ENCODE results near the gene NBPF1.
"Not testable (repeated sequence)": the region's sequence is repeated elsewhere in the genome, so short reads cannot be mapped to it uniquely, and the experiment has no call there.

The NBPF1 gene

DNA sequence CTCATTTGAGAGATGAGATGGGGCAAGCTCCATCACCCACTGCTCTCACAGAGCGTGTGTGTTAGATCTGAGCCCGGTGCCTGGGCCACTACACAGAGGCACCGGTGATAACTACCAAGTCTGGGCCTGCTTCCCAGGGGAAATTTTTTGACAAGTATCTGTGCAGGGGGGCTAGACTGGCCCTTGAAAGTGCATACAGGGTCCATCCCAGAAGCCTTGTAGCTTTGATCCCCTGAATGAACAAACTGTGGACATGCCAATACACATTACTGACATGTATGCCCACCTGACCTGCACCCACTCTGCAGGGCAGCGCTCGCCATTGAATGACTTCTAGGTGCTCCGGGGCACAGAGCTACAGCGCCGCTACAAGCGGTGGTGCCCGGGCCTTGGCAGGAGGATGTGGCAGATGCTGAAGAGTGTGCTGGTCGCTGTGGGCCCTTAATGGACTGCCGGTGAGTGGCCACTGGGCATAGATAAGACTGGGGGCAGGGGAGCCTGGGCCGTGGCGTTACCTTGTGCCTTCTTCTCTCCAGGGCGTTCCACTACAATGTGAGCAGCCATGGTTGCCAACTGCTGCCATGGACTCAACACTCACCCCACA, 32.8 kb upstream of the NBPF1 start:
- H3K36me3 ChIP-seq; H3K27ac ChIP-seq; H3K9me3 ChIP-seq; H3K4me3 ChIP-seq (ENCODE audit: low read depth in 1 of 2, low read length in 1 of 2): not testable (repeated sequence)
- Histone ChIP-seq H3K27me3 (peaks cover 50% of the 10 kb centered on the region), H3K4me1 (ENCODE audit: control insufficient read depth in 1 of 2, insufficient read depth in 1 of 2, low read depth in 1 of 2, low read length in 1 of 2) (peaks cover 24 to 27% of the 10 kb centered on the region in 2 experiments)

DNA sequence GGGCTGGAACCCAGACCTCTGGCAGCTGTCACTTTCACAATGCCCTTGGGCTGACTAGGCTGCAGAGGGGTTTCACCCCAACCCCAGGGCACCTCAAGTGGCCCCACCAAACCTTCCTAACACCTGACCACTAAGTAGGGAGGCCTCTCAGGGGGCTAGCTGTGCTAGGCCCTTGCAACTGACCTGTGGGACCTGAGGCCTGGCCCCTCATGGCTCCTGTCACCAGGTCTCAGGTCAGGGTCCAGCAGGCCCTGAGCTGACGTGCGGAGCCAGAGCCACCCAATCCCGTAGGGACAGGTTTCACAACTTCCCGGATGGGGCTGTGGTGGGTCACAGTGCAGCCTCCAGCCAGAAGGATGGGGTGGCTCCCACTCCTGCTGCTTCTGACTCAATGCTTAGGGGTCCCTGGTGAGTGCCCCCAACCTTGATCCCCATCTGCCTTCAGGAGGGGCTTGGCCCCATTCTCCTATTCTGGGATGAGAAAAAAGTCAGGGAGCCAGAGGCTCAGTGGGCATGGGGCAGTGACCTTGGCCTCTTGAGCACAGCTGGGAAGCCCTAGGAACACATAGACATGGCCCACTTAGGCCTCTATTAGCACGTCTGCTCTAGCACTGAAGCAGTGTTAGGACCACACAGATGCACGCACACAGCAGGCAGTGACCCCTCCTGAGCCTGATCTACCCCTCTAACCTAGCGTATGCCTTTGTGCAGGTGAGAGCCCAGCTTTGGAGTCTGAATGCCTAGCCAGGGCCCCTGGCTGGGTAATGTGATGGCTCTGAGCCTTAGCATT, 32.1 kb upstream of the NBPF1 start:
- not testable (repeated sequence) for H3K36me3 ChIP-seq, H3K9me3 ChIP-seq, H3K27ac ChIP-seq
- peaks cover 44% of the 10 kb centered on the region for H3K27me3 ChIP-seq
- H3K4me1 ChIP-seq (ENCODE audit: control insufficient read depth in 1 of 2, insufficient read depth in 1 of 2, low read depth in 1 of 2, low read length in 1 of 2): peaks cover 24 to 27% of the 10 kb centered on the region in 2 experiments
- peak overlapping the region; percentile 78 to 85 for H3K4me3 ChIP-seq (ENCODE audit: low read depth in 1 of 2, low read length in 1 of 2)

DNA sequence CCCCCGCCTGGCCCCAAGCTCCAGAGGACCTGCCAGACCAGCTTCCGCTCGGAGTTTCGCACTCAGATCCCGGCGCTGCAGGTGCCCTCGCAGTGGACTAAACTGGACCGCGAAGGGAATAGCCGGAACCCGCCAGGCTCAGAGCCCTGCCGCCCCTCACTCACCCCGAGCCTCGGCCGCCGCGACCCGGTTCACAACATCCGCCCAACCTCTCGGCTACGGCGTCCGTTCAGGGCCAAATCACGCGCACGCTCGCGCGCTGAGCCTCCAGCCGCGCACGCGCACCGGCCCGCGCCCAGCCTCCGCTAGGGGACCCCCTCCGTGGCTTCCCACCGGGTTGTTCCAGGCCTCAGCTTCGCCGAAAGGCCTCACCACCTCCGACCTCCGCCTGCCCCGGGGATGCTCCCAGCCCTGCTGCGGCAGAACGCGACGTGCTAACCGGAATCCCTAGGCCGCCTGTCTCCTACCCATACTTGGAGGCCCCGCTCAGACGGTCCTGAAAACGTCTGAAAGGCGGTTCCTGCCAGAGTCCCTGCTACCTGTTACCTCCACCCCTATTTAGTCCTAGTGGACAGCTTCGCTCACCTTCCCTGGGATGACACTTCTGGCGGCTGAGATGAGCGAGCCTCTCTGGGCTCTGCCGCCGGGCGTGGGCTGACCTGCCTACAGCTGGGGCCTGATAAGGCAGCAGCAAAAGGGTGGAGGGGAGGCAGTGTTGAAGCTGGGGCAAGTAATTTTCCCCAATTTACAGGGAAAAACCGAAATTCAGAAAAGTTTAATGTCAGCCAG, 31.3 kb upstream of the NBPF1 start:
- Histone ChIP-seq H3K27me3 (peaks cover 37% of the 10 kb centered on the region), H3K27ac (peak overlapping the region; percentile 51), H3K4me3 (ENCODE audit: low read depth in 1 of 2, low read length in 1 of 2) (peak overlapping the region; percentile 78 to 85), H3K4me1 (ENCODE audit: control insufficient read depth in 1 of 2, insufficient read depth in 1 of 2, low read depth in 1 of 2, low read length in 1 of 2) (peaks cover 24 to 27% of the 10 kb centered on the region in 2 experiments)
- not testable (repeated sequence) for H3K9me3 ChIP-seq, H3K36me3 ChIP-seq
- TF ChIP-seq, protein P1, sequence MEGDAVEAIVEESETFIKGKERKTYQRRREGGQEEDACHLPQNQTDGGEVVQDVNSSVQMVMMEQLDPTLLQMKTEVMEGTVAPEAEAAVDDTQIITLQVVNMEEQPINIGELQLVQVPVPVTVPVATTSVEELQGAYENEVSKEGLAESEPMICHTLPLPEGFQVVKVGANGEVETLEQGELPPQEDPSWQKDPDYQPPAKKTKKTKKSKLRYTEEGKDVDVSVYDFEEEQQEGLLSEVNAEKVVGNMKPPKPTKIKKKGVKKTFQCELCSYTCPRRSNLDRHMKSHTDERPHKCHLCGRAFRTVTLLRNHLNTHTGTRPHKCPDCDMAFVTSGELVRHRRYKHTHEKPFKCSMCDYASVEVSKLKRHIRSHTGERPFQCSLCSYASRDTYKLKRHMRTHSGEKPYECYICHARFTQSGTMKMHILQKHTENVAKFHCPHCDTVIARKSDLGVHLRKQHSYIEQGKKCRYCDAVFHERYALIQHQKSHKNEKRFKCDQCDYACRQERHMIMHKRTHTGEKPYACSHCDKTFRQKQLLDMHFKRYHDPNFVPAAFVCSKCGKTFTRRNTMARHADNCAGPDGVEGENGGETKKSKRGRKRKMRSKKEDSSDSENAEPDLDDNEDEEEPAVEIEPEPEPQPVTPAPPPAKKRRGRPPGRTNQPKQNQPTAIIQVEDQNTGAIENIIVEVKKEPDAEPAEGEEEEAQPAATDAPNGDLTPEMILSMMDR (IDR thresholded peaks at IDR 0.05): peak; percentile 46

DNA sequence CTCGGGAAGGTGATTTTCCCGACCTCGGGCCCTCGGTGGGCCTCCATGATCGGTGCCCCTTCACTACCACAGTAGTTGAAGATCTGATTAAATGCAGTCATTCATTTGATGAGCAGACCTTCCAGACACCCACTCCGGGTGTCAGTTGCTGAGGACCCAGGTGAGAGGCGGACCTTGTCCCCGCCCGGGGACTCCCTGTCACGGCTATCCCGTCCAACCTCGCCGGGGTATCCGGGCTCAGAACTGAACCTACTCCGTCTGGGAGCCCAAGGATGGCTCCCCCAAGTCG, 30.8 kb upstream of the NBPF1 start:
- peak overlapping the region; percentile 51 for H3K27ac ChIP-seq
- H3K27me3 ChIP-seq: peaks cover 32% of the 10 kb centered on the region
- peaks cover 24 to 27% of the 10 kb centered on the region in 2 experiments for H3K4me1 ChIP-seq (ENCODE audit: control insufficient read depth in 1 of 2, insufficient read depth in 1 of 2, low read depth in 1 of 2, low read length in 1 of 2)
- H3K9me3 ChIP-seq: no peaks in the 10 kb centered on the region
- TF ChIP-seq, protein P1 (IDR thresholded peaks at IDR 0.05): no peak
- H3K36me3 ChIP-seq: peaks cover 6% of the 10 kb centered on the region
- H3K4me3 ChIP-seq (ENCODE audit: low read depth in 1 of 2, low read length in 1 of 2): peak overlapping the region; percentile 78 to 85

DNA sequence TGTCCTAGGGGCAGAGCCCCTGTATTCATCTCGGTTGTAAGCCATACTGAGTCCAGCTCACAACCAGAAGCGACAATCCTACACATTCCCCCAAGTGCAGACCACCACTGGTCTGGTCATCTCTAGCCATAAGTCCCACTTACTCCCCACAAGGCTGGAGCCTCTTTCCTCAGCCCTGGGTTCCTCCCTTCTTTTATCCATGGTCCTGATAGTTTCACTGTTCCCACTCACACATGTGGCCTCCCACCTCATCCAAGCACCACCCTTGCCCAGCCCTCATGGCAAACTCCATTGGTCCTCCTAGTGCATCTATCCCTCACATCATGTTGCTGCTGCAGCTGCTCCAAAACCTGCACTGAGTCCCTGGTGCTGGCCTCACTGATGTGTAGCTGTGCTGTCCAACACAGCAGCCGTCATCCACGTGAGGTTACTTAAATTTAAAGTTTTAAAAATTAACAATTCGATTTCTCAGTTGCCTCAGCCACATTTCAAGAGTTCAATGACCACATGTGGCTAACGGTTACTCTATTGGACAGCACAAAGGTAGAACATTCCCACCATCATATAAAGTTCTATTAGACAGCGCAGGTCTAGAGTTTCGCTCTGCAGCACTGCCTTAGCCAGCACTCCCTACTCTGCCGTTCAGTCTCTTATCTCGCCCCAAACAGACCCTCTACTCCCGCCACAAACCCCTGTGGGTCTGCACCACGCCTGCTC, 30.3 kb upstream of the NBPF1 start:
- peak overlapping the region; percentile 78 to 85 for H3K4me3 ChIP-seq (ENCODE audit: low read depth in 1 of 2, low read length in 1 of 2)
- not testable (repeated sequence) for H3K36me3 ChIP-seq, H3K9me3 ChIP-seq
- peaks cover 28% of the 10 kb centered on the region for H3K27me3 ChIP-seq
- peaks cover 24 to 27% of the 10 kb centered on the region in 2 experiments for H3K4me1 ChIP-seq (ENCODE audit: control insufficient read depth in 1 of 2, insufficient read depth in 1 of 2, low read depth in 1 of 2, low read length in 1 of 2)
- H3K27ac ChIP-seq: peak overlapping the region; percentile 51

DNA sequence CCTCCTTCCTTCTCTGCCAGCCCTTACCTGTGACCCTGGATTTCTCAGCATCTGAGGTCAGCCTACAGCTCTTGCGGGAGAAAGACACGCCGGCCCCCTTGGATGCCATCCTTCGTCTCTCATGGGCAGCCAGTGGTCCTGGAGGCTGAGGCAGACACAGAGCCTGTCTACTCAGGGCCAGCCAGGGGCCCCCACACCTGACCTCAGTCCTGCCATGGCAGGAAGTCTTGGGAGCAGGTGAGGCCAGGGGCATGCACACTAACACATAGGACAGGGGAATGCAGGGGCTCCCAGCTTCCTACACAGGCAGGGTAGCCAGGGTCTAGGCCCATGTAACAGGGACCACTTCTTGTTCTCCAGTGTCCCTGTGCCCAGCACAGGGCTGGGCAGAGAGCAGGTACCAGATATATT, 29.6 kb upstream of the NBPF1 start:
- not testable (repeated sequence) for H3K4me3 ChIP-seq (ENCODE audit: low read depth in 1 of 2, low read length in 1 of 2); H3K27ac ChIP-seq; H3K9me3 ChIP-seq; H3K36me3 ChIP-seq
- Histone ChIP-seq H3K27me3 (peaks cover 22% of the 10 kb centered on the region), H3K4me1 (ENCODE audit: control insufficient read depth in 1 of 2, insufficient read depth in 1 of 2, low read depth in 1 of 2, low read length in 1 of 2) (peaks cover 24 to 27% of the 10 kb centered on the region in 2 experiments)

DNA sequence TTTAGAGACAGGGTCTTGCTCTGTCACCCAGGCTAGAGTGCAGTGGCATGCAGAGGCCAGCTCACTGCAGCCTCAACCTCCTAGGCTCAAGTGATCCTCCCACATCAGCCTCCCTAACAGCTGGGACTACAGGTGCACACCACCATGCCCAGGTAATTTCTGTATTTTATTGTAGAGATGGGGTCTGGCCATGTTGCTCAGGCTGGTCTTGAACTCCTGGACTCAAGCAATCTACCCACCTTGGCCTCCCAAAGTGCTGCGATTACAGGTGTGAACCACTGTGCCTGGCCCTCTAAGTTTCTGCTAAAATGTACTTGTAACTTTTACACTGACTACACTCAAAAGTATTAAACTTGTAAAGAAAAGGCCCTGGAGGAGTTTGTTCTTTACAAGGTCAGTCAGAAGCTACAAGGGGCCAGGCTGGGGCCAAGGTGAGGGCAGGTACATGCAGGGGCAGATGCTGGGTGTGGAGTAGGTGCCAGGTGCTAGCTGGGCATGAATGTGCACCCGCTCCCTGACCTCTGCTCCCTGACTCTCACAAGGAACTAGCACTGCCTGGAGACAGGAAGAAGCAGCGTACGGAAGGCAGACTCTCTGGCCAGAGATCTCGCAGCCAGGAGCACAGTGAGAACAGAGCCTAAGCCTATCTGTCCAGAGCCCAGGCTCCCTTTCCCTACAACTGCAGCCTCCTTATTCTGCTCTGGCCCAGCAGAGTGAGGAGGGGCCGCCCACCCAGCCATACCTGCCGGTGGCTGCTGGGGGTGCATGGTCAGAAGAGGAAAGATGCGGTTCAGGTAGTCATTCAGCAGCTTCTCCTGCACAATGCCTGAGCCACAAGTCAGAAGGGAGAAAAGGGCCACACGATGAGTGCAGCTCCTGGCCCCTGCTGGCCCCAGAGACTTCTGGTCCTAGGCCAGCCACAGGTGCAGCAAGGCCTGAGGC, 28.9 kb upstream of the NBPF1 start:
- Histone ChIP-seq H3K27me3 (peaks cover 15% of the 10 kb centered on the region), H3K4me1 (ENCODE audit: control insufficient read depth in 1 of 2, insufficient read depth in 1 of 2, low read depth in 1 of 2, low read length in 1 of 2) (peaks cover 24 to 27% of the 10 kb centered on the region in 2 experiments)
- H3K36me3 ChIP-seq; H3K27ac ChIP-seq; H3K4me3 ChIP-seq (ENCODE audit: low read depth in 1 of 2, low read length in 1 of 2); H3K9me3 ChIP-seq: not testable (repeated sequence)

DNA sequence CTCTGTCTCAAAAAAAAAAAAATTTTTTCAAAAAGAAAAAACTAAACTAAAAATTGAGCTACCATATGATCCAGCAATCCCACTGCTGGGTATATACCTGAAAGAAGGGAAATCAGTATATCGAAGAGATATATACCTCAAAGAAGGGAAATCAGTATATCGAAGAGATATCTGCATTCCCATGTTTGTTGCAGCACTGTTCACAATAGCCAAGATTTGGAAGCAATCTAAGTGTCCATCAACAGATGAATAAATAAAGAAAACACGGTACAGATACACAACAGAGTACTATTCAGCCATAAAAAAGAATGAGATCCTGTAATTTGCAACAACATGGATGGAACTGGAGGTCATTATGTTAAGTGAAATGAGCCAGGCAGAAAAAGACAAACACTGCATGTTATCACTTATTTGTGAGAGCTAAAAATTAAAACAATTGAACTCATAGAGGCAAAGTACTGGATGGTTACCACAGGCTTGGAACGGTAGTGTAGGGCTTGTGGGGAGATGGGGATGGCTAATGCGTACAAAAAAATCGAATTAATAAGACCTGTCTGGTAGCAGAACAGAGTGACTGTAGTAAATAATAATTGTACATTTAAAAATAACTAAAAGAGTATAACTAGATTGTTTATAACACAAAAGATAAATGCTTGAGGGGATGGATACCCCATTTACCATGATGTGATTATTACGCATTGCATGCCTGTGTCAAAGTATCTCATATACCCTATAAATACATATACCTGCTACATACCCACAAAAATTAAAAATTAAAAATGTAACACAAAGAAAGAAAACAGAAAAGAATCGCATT, 28.0 kb upstream of the NBPF1 start:
- H3K27me3 ChIP-seq; H3K4me3 ChIP-seq (ENCODE audit: low read depth in 1 of 2, low read length in 1 of 2); H3K9me3 ChIP-seq; H3K27ac ChIP-seq: not testable (repeated sequence)
- Histone ChIP-seq H3K36me3 (peaks cover 11% of the 10 kb centered on the region), H3K4me1 (ENCODE audit: control insufficient read depth in 1 of 2, insufficient read depth in 1 of 2, low read depth in 1 of 2, low read length in 1 of 2) (peaks cover 24 to 27% of the 10 kb centered on the region in 2 experiments)

DNA sequence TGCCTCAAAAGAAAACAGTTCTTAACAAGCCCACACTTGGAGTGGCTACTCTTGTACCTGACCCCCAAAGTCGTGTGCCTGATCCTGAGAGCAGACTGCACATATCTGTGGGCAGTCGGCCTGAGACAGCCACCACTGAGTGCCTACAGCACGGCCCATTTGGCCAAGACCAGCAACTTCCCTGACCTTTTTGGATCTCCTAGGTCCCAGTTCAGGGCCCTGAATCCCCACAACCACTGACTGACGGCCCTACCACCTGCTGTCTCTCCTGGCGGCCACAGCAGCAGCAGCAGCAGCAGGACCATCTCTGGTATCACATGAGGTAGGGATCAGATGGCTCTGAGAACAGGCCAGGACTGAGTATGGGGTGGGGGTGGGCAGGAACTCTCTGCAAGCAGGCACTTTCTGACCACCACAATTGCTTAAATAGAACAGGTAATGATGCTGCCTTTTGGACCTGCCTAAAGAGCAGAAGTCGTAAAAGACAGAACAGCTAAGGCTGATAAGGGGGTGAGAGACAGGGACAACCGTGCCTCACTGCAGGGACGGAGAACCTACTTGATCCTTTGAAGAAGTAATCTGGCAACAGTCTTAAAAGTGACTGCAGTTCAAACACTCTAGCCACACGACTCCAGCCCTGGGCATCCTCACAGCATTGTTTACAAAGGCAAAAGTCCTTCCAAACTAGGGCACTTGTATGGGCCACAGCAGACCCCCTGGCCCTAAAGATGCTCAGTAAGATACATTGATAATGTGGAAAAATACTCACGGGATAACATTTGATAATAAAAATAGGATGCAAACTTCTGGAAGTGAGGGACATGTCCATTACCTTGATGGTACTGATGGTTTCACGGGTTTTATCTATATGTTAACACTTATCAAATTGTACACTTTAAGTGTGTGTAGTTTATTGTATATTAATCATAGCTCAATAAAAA, 26.0 kb upstream of the NBPF1 start:
- not testable (repeated sequence) for H3K4me3 ChIP-seq (ENCODE audit: low read depth in 1 of 2, low read length in 1 of 2); H3K27ac ChIP-seq; H3K9me3 ChIP-seq; H3K27me3 ChIP-seq
- peaks cover 16 to 17% of the 10 kb centered on the region in 2 experiments for H3K4me1 ChIP-seq (ENCODE audit: control insufficient read depth in 1 of 2, insufficient read depth in 1 of 2, low read depth in 1 of 2, low read length in 1 of 2)
- peaks cover 17% of the 10 kb centered on the region for H3K36me3 ChIP-seq

Measured in neutrophil (primary cell).